ENCODE results near the gene PEX6. TPM values are rescaled to one million over a fixed set of nuclear protein-coding genes. Genes with fewer than 3 reads are reported as not detected.

PEX6 gene
- total and polyA plus RNA-seq, 2 of the 13 experiments (the other 11 are each of a cell fraction or from before 2014, with no cell fraction given), result 5.1 to 6.7 TPM

GRCh38 chr6:43014434-43014909 lies 35.5 kb upstream of the PEX6 start (continued):
- TF ChIP-seq EEA1 (CRISPR knock-in tag; IDR thresholded peaks at IDR 0.05; ENCODE audit: borderline replicate concordance), result 0 out of 2 replicates have a peak, but pooled peaks have one; percentile 42
- TF ChIP-seq ZNF709 (CRISPR knock-in tag; IDR thresholded peaks at IDR 0.05), result 0 out of 2 replicates have a peak, but pooled peaks have one; percentile 13
- TF ChIP-seq SALL2 (CRISPR knock-in tag; IDR thresholded peaks at IDR 0.05), result 0 out of 2 replicates have a peak, but pooled peaks have one; percentile 1
- no peak for TF ChIP-seq MTF2 (CRISPR knock-in tag; IDR thresholded peaks at IDR 0.05; ENCODE audit: borderline replicate concordance)
- 0 out of 2 replicates have a peak, but pooled peaks have one; percentile 11 for TF ChIP-seq ARHGAP35 (CRISPR knock-in tag; IDR thresholded peaks at IDR 0.05; ENCODE audit: borderline replicate concordance)
- TF ChIP-seq ZNF790 (CRISPR knock-in tag; IDR thresholded peaks at IDR 0.05; ENCODE audit: borderline replicate concordance), result 0 out of 2 replicates have a peak, but pooled peaks have one; percentile 2
- no peak for TF ChIP-seq ZNF510 (CRISPR knock-in tag; IDR thresholded peaks at IDR 0.05; ENCODE audit: low read depth)
- TF ChIP-seq NCOR1 (IDR thresholded peaks at IDR 0.05; ENCODE audit: borderline replicate concordance, low read length), result peak; percentile 5; the same call in 1 of the 2 replicates

GRCh38 chr6:43013843-43014433 lies 35.0 kb upstream of the PEX6 start, which contains the start of the genes KLHDC3 and MEA1:
TSS of gene KLHDC3 (plus strand) at chr6:43014249. CDS start at chr6:43017193, 2,944 bp downstream.
TSS of gene MEA1 (minus strand) at chr6:43013946. CDS start at chr6:43013813, 133 bp downstream.
- under 1% methylated on average over 47 of the region's 51 CpGs for WGBS (ENCODE audit: low lambda C conversion rate)
- peak; percentile 100 for FAIRE-seq
- Histone ChIP-seq H3K27me3 (ENCODE audit: control insufficient read depth in 1 of 2, insufficient read depth in 2 of 2, low read length in 2 of 2) (no peaks in the 10 kb centered on the region; a peak in 1 of 5 replicates), H3K4me3 (replicated peaks in 1 of 3; ENCODE audit: insufficient read depth in 1 of 3, low read depth in 2 of 3, low read length in 3 of 3) (peak within 1 kb of the TSS; percentile 88 to 93 (median 91)), H3K27ac (ENCODE audit: extremely low read length, insufficient read depth, low read length) (peak within 1 kb of the TSS; percentile 44), H3K36me3 (replicated peaks in 1 of 2; ENCODE audit: control insufficient read depth in 1 of 2, insufficient read depth in 2 of 2, low read length in 2 of 2) (peaks cover 23 to 58% of the 10 kb centered on the region in 2 experiments), H3K4me2 (ENCODE audit: low read depth, low read length) (peak within 1 kb of the TSS; percentile 98), H4K20me1 (ENCODE audit: insufficient read depth, low read length) (no peaks in the 10 kb centered on the region), H3K9ac (ENCODE audit: insufficient read depth, low read depth, low read length) (peak within 1 kb of the TSS; percentile 82), H2AFZ (ENCODE audit: low read length) (no peak within 1 kb of the TSS), H3K79me2 (ENCODE audit: insufficient read depth, low read length) (peaks cover 34% of the 10 kb centered on the region), H3K4me1 (ENCODE audit: insufficient read depth, low read length) (peaks cover 38% of the 10 kb centered on the region), H3K9me3 (ENCODE audit: low read length) (no peaks in the 10 kb centered on the region)
- peak; percentile 100 for DNase-seq (ENCODE audit: low spot score)
- ATAC-seq, result peak; percentile 94
- BruUV-seq (replicated peaks), result no TSS peak
- intact Hi-C loops (cut with micrococcal nuclease; ENCODE audit: unreplicated experiment), result loop anchor here (1.0 to 5.0 kb wide), 4 partner anchors 30 to 52 kb away; partner anchors contain the start of genes CUL7, GNMT and PPP2R5D
- in situ Hi-C loops (cut with HindIII; ENCODE audit: extremely low pct_ligation_motif_present, low pct_unique_long_range_greater_than_20kb), result no loop called here
- ChIA-PET POLR2A (interaction anchor here (0.6 to 5.3 kb wide), 33 partner anchors 10 to 503 kb away, joined by 3 to 76 read pairs (median 6); partner anchors contain the start of genes CNPY3, CUL7, CUL9 and GNMT), CTCF (ENCODE audit: low intra/inter-chr PET ratio, low total read pairs) (no interaction called here)
- peak; percentile 82 for TF ChIP-seq SALL1 (CRISPR knock-in tag; IDR thresholded peaks at IDR 0.05)
- TF ChIP-seq ZNF441 (CRISPR knock-in tag; IDR thresholded peaks at IDR 0.05; ENCODE audit: borderline replicate concordance), result no peak; the same call in 1 of the 2 replicates
- TF ChIP-seq RXRA (CRISPR knock-in tag; IDR thresholded peaks at IDR 0.05), result 0 out of 2 replicates have a peak, but pooled peaks have one; percentile 15
- no peak for TF ChIP-seq PRMT3 (CRISPR knock-in tag; IDR thresholded peaks at IDR 0.05; ENCODE audit: borderline replicate concordance, low read depth)
- TF ChIP-seq RARG (CRISPR knock-in tag; IDR thresholded peaks at IDR 0.05; ENCODE audit: low read depth), result no peak
- TF ChIP-seq ZNF275 (CRISPR knock-in tag; IDR thresholded peaks at IDR 0.05; ENCODE audit: borderline replicate concordance), result no peak
- no peak for TF ChIP-seq CSRNP2 (CRISPR knock-in tag; conservative IDR thresholded peaks at IDR 0.05; ENCODE audit: low read depth)
- peak in 1 of 2 experiments; percentile 56; a peak in 2 of 4 replicates for TF ChIP-seq KLF16 (CRISPR knock-in tag; IDR thresholded peaks at IDR 0.05)
- no peak for TF ChIP-seq HDAC6 (IDR thresholded peaks at IDR 0.05; ENCODE audit: low read depth, low read length)

Data from HepG2 (cell line).